C4-2B (cell line): Measurements from ENCODE around the gene ZFYVE28.

Experiments
- H3K27ac ChIP-seq: fragments of 450-650 bp; 2 replicates; pipeline ENCODE4 v1.5.1; 2017
- CTCF ChIP-seq: fragments of 450-650 bp; conservative IDR thresholded peaks from 2 replicates; pipeline ENCODE4 v1.5.1; 2017; ENCODE audit warnings: mild to moderate bottlenecking
- ZFX ChIP-seq: fragments of 450-650 bp; IDR thresholded peaks from 2 replicates; pipeline ENCODE4 v1.6.1; 2017

ZFYVE28 gene

GRCh38 chr4:2303121-2303685 lies 115.2 kb downstream of the ZFYVE28 start:
- TF ChIP-seq CTCF (no peak), ZFX (no peak)
- H3K27ac ChIP-seq: no peak overlapping the region

DNA sequence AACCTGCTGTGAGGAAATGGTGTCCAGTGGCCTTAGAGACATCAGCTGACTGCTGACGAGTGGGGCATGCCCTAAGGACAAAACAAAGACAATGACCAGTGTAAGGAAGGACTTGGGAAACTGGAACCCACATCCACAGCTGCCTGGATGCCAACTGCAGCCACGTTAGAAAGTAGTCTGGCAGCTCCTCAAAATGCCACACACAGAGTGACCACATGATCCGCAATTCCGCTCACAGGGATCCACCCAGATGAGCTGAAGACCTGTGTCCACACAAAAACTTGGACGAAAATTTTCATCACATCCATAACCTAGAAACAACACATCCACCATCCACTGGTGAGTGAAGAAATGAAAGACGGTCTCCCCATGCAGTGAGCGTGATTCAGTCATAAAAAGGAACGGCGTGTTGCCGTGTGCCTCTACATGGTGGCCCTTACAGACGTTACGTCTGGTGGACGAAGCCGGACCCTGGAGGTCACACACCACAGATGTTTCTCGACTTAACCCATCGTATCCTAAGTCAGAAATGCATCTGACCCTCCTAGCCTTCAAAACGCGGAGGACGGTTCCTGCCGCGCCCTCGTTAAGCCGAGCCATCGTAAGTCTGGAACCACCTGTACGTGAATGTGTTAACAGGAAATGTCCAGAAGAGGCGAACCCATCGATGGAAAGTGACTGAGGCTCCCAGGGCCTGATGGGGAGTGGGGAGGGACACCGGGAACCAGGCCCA lies 115.9 kb downstream of the ZFYVE28 start:
- H3K27ac ChIP-seq: no peak overlapping the region
- TF ChIP-seq CTCF (no peak), ZFX (no peak)

DNA sequence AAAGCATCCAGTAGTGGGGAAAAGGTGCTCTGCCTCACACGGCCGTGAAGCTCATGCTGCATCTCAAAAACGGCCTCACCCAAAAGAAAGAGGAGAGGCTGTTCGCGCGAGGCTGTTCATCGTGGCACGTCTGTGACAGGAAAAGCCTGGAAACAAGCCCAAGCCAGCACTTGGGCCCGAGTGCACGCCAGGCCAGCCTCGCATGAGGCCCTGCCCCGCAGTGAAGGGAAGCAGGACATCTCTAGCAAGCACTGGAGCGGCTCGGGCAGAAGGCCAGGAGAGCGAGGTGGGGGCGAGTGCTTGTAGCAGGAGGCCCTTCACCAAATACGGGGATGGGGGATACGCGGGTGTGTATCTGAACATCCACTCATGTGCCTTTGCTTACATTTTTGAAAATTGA lies 116.6 kb downstream of the ZFYVE28 start:
- TF ChIP-seq CTCF: no peak
- TF ChIP-seq ZFX: no peak
- H3K27ac ChIP-seq: no peak overlapping the region

GRCh38 chr4:2301225-2301642 lies 117.2 kb downstream of the ZFYVE28 start:
- H3K27ac ChIP-seq: no peak overlapping the region
- TF ChIP-seq CTCF: no peak
- TF ChIP-seq ZFX: no peak

- TF ChIP-seq ZFX (no peak), CTCF (no peak)
- no peak overlapping the region for H3K27ac ChIP-seq
Measured at GRCh38 chr4:2300431-2301224, 117.8 kb downstream of the ZFYVE28 start.

- TF ChIP-seq ZFX (no peak), CTCF (no peak)
Measured at GRCh38 chr4:2299794-2300193, 118.7 kb downstream of the ZFYVE28 start.

DNA sequence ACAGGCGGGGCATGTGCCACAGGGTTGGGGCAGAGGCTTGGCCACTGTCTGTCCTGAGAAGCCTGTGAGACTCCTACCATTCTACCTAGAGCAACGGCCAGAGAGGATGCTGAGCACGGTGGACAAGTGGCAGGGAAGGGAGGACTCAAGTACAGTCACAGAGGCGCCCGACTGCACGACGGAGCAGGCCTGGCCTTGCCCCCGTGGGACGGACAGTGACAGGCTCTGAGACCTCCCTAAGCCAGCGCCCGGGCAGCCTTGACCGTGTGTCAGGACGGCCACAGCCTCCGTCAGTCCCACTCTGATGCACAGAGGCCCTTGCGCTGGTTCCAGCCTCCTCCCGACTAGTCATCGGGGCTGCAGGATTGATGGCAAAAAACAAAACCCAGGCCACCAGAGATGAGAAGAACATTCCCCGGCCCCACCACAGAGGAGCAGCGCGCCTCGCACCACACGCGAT lies 119.9 kb downstream of the ZFYVE28 start:
- TF ChIP-seq CTCF: no peak
- no peak for TF ChIP-seq ZFX
- H3K27ac ChIP-seq: no peak overlapping the region

More at GRCh38 chr4:2299794-2300193, 118.7 kb downstream of the ZFYVE28 start:
- no peak overlapping the region for H3K27ac ChIP-seq
